IMR-90 (cell line): ENCODE data around the gene LAMC3. TPM values are rescaled to one million over a fixed set of nuclear protein-coding genes. Genes with fewer than 3 reads are reported as not detected.

ENCODE experiments used
- ATAC-seq: fragments of 200-7000 bp; cut with Tn5 transposase; 2 replicates; pipeline ENCODE4 v1.9.1; 2020; ENCODE audit warnings: low read depth, mild to moderate bottlenecking, moderate library complexity
- BruUV-seq: library from RNA; stranded (reverse); fragments of 400-500 nt; replicated peaks from 2 replicates; lab custom pipeline; 2021; lab: Mats Ljungman, UMichigan
- CTCF ChIA-PET: fragments of 300-600 bp; formaldehyde crosslinking; extraction: SDS; loops from one replicate; lab custom pipeline; 2021; ENCODE audit warnings: antibody characterized with exemption; lab: Yijun Ruan, JAX
- POLR2A ChIA-PET: fragments of 300-600 bp; sonication (Branson Sonifier 250); formaldehyde crosslinking; loops from one replicate; lab custom pipeline; 2022; ENCODE audit warnings: antibody characterized with exemption; ENCODE audit not compliant: unreplicated experiment; lab: Charles Lee
- DNase-seq: peaks from one replicate; pipeline ENCODE4 v3.0.0; 2013
- H2AFZ ChIP-seq: replicated peaks from 2 replicates; pipeline ENCODE3; 2013; ENCODE audit warnings: low read length, mild to moderate bottlenecking; ENCODE audit not compliant: poor library complexity
- H2AK5ac ChIP-seq: 2 replicates; pipeline ENCODE4 v1.6.1; 2013; ENCODE audit warnings: low read depth, low read length, inconsistent platforms
- H2AK9ac ChIP-seq: replicated peaks from 2 replicates; pipeline ENCODE3; 2013; ENCODE audit warnings: mild to moderate bottlenecking, low read depth, low read length, moderate library complexity; ENCODE audit not compliant: poor library complexity
- H2BK120ac ChIP-seq: 2 replicates; pipeline ENCODE4 v1.6.1; 2013; ENCODE audit warnings: low read depth, low read length, inconsistent platforms
- H2BK15ac ChIP-seq: 3 replicates; pipeline ENCODE4 v1.6.1; 2013; ENCODE audit warnings: low read depth, low read length, inconsistent platforms
- H2BK20ac ChIP-seq: 2 replicates; pipeline ENCODE4 v1.6.1; 2013; ENCODE audit warnings: low read depth, mild to moderate bottlenecking, inconsistent platforms, low read length, moderate library complexity
- H2BK5ac ChIP-seq: 2 replicates; pipeline ENCODE4 v1.6.1; 2013; ENCODE audit warnings: mild to moderate bottlenecking, low read depth, low read length, inconsistent platforms; ENCODE audit not compliant: poor library complexity, severe bottlenecking
- H3K14ac ChIP-seq: replicated peaks from 2 replicates; pipeline ENCODE4 v1.6.1; 2013; ENCODE audit warnings: low read depth, low read length, inconsistent platforms
- H3K18ac ChIP-seq: 2 replicates; pipeline ENCODE4 v1.6.1; 2013; ENCODE audit warnings: low read depth, low read length, control low read depth
- H3K23ac ChIP-seq: 2 replicates; pipeline ENCODE4 v1.6.1; 2013; ENCODE audit warnings: low read depth, low read length, inconsistent platforms
- H3K27ac ChIP-seq: 2 replicates; pipeline ENCODE4 v1.5.1; 2013; ENCODE audit warnings: mild to moderate bottlenecking, control low read depth, low read length; ENCODE audit not compliant: insufficient read depth
- H3K27me3 ChIP-seq: 2 replicates; pipeline ENCODE4 v1.6.1; 2013; ENCODE audit warnings: low read length; ENCODE audit not compliant: control insufficient read depth, insufficient read depth
- H3K36me3 ChIP-seq: 2 replicates; pipeline ENCODE4 v1.6.1; 2013; ENCODE audit warnings: low read length, mixed read lengths; ENCODE audit not compliant: control insufficient read depth, insufficient read depth
- H3K4ac ChIP-seq: 2 replicates; pipeline ENCODE4 v1.6.1; 2013; ENCODE audit warnings: low read depth, low read length, inconsistent platforms
- H3K4me1 ChIP-seq: 2 replicates; pipeline ENCODE4 v1.6.1; 2013; ENCODE audit warnings: low read length, mixed read lengths; ENCODE audit not compliant: control insufficient read depth, insufficient read depth
- H3K4me2 ChIP-seq: 2 replicates; pipeline ENCODE4 v1.6.1; 2013; ENCODE audit warnings: low read depth, mild to moderate bottlenecking, control low read depth, low read length, moderate library complexity
- H3K4me3 ChIP-seq: 2 replicates; pipeline ENCODE4 v1.5.1; 2013; ENCODE audit warnings: low read depth, mild to moderate bottlenecking, control low read depth, low read length, moderate library complexity; ENCODE audit not compliant: insufficient read depth
- H3K56ac ChIP-seq: 2 replicates; pipeline ENCODE4 v1.6.1; 2013; ENCODE audit warnings: low read length, inconsistent platforms; ENCODE audit not compliant: insufficient read depth; ENCODE audit errors: extremely low read depth
- H3K79me1 ChIP-seq, 2 experiments: 2 replicates each; pipeline ENCODE4 v1.6.1; 2013; ENCODE audit warnings: low read length in 2 of 2, inconsistent platforms in 1 of 2, low read depth in 1 of 2
- H3K9ac ChIP-seq: 2 replicates; pipeline ENCODE4 v1.6.1; 2013; ENCODE audit warnings: low read depth, low read length, control low read depth
- H3K9me1 ChIP-seq: 2 replicates; pipeline ENCODE4 v1.6.1; 2013; ENCODE audit warnings: low read length, inconsistent platforms; ENCODE audit not compliant: insufficient read depth
- H3K9me3 ChIP-seq: 2 replicates; pipeline ENCODE4 v1.6.1; 2013; ENCODE audit warnings: low read length; ENCODE audit not compliant: control insufficient read depth, insufficient read depth
- H4K20me1 ChIP-seq: 2 replicates; pipeline ENCODE4 v1.6.1; 2013; ENCODE audit warnings: low read length, inconsistent platforms; ENCODE audit not compliant: insufficient read depth
- H4K5ac ChIP-seq: 2 replicates; pipeline ENCODE4 v1.6.1; 2013; ENCODE audit warnings: mild to moderate bottlenecking, low read depth, low read length, control low read depth
- H4K8ac ChIP-seq, 2 experiments: 2 replicates each; pipeline ENCODE4 v1.6.1; 2013; ENCODE audit warnings: low read depth in 2 of 2, low read length in 2 of 2, control low read depth in 1 of 2, inconsistent platforms in 1 of 2
- H4K91ac ChIP-seq: 2 replicates; pipeline ENCODE4 v1.6.1; 2013; ENCODE audit warnings: low read depth, low read length, inconsistent platforms; ENCODE audit not compliant: insufficient read depth
- CEBPB ChIP-seq: IDR thresholded peaks from 2 replicates; pipeline ENCODE4 v1.6.1; 2012; ENCODE audit warnings: low read depth, low read length, improper control_type of control experiment
- CHD1 ChIP-seq: IDR thresholded peaks from 2 replicates; pipeline ENCODE4 v1.6.1; 2012; ENCODE audit warnings: low read depth, low read length, improper control_type of control experiment
- MAFK ChIP-seq: IDR thresholded peaks from 2 replicates; pipeline ENCODE4 v1.6.1; 2012; ENCODE audit warnings: low read depth, low read length, improper control_type of control experiment
- MAZ ChIP-seq: IDR thresholded peaks from 2 replicates; pipeline ENCODE4 v1.6.1; 2012; ENCODE audit warnings: low read depth, mild to moderate bottlenecking, low read length, improper control_type of control experiment, moderate library complexity, borderline replicate concordance
- MXI1 ChIP-seq: IDR thresholded peaks from 2 replicates; pipeline ENCODE4 v1.6.1; 2012; ENCODE audit warnings: low read depth, mild to moderate bottlenecking, low read length, moderate library complexity, borderline replicate concordance
- POLR2A ChIP-seq: IDR thresholded peaks from 2 replicates; pipeline ENCODE4 v1.6.1; 2012; ENCODE audit warnings: mild to moderate bottlenecking, low read depth, low read length
- RFX5 ChIP-seq: IDR thresholded peaks from 2 replicates; pipeline ENCODE4 v1.8.0; 2012; ENCODE audit warnings: low read depth, mild to moderate bottlenecking, low read length, moderate library complexity
- WGBS, 2 experiments: methylation state at CpG; one replicate each; pipeline versions ENCODE4 v1.1.5 to v1.1.7; 2013; ENCODE audit warnings: missing lambda C conversion rate in 2 of 2; ENCODE audit not compliant: insufficient read length in 1 of 2; ENCODE audit errors: extremely low coverage in 2 of 2; 5-methylcytosine and 5-hydroxymethylcytosine counted together
- dilution Hi-C: fragments of 300-500 bp; cut with HindIII; formaldehyde crosslinking; loops from one replicate; pipeline ENCODE4 v1.14.3; 2018; ENCODE audit warnings: low sequenced_read_pairs; ENCODE audit not compliant: unreplicated experiment
- in situ Hi-C: fragments of 300-500 bp; cut with MboI; formaldehyde crosslinking; loops from 3 replicates; pipeline ENCODE4 v1.14.3; 2019; ENCODE audit warnings: low sequenced_read_pairs, inconsistent platforms, mixed read lengths
- intact Hi-C: fragments of 100-400 bp; cut with micrococcal nuclease; formaldehyde crosslinking; loops from 2 replicates; pipeline ENCODE4 v1.10.0; 2022
- polyA plus RNA-seq, 3 experiments: library from polyadenylated mRNA; depleted of rRNA; stranded (reverse); fragments of >200 nt; gene quantifications; 2 replicates each; pipeline ENCODE4 v1.2.3, GENCODE V29; 2012; ENCODE audit warnings: low replicate concordance in 1 of 3
- total RNA-seq: library from RNA; depleted of rRNA; stranded (reverse); fragments of >200 nt; gene quantifications from 2 replicates; pipeline ENCODE4 v1.2.3, GENCODE V29; 2012
- TF ChIP-seq, protein P1 (sequence below): fragments of 150-350 bp; IDR thresholded peaks from 2 replicates; pipeline ENCODE4 v1.6.1; 2017; ENCODE audit warnings: mild to moderate bottlenecking, antibody characterized with exemption, low read length, low read depth
- TF ChIP-seq, protein P2 (sequence below): conservative IDR thresholded peaks from 2 replicates; pipeline ENCODE4 v1.5.1; 2012; ENCODE audit warnings: mild to moderate bottlenecking, low read depth, low read length, improper control_type of control experiment
- TF ChIP-seq, protein P3 (sequence below): fragments of 150-350 bp; IDR thresholded peaks from 2 replicates; pipeline ENCODE4 v1.6.1; 2016; ENCODE audit warnings: low read depth, mild to moderate bottlenecking, low read length, moderate library complexity, borderline replicate concordance

LAMC3 gene
- total and polyA plus RNA-seq, 2 of the 4 experiments (the other 2 are of a cell fraction) = not detected

DNA sequence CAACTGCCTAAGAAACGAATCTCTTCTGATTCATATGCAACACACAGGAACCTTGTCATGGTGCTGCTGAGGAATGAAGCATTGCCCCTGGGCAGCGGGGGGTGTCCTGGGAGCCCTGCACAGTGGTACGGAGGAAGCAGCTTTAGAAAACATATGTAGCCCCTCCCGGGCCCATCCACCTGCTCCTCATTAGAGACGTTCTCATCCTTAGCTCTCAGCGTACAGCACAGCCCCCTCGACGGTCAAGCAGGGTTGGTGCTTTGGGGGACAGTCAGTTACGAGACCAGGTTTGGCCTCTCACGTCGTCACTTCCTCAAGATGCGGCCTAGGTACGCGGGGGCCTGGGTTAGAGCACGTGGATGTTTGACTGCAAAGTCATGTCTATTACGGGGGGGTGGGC, 28.4 kb upstream of the LAMC3 start (continued):
- TF ChIP-seq, protein P1, sequence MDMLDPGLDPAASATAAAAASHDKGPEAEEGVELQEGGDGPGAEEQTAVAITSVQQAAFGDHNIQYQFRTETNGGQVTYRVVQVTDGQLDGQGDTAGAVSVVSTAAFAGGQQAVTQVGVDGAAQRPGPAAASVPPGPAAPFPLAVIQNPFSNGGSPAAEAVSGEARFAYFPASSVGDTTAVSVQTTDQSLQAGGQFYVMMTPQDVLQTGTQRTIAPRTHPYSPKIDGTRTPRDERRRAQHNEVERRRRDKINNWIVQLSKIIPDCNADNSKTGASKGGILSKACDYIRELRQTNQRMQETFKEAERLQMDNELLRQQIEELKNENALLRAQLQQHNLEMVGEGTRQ = no peak

DNA sequence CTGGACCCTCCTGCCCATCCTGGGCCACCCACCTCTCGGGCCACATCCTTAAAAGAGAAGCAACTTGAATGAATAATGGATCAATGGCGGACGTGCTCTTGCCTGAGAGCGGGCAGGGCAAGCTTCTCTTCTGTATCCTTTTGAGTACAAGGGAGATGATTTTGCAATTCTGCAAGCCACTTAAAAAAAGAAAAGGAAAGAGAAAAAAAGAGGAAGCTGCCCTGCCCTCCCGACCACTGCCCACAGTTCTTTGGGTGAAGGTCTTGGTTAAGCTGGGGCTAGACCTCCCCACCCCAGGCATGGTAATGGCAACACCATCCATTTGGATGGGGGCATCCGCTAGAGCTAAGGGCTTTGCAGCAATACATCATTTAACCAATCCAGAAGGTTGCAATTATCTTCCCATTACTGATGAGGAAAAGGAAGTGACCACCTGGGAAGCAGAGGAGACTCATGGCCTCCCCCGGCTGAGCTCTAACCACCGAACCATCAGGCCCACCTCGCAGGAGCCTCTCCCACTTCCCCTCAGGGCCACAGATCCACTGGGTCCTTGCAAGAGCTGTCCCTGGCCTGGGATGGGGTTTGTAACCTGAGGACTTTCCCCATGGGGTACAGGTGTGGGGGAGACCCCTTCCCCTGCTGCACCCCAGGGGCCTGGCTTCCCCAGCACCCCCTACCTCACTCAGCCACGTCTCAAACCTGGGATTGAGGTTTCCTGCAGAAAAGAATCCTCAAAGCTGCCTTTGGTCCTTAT, 27.8 kb upstream of the LAMC3 start:
- intact Hi-C loops = no loop called here
- no peak overlapping the region for H2BK20ac ChIP-seq
- dilution Hi-C loops = no loop called here
- H3K14ac ChIP-seq = no peak overlapping the region
- no peak overlapping the region for H3K4me3 ChIP-seq
- no peaks in the 10 kb centered on the region for H3K36me3 ChIP-seq
- DNase-seq (no peak), ATAC-seq (no peak)
- no peaks in the 10 kb centered on the region for H3K9me3 ChIP-seq
- H2AK5ac ChIP-seq = no peak overlapping the region
- H3K9me1 ChIP-seq = no peaks in the 10 kb centered on the region
- no peak overlapping the region for H3K4me2 ChIP-seq
- no peak overlapping the region for H3K23ac ChIP-seq
- no peaks in the 10 kb centered on the region for H3K79me1 ChIP-seq
- H3K18ac ChIP-seq = no peak overlapping the region
- in situ Hi-C loops = no loop called here
- H2AK9ac ChIP-seq = no peak overlapping the region
- no peak overlapping the region for H2BK15ac ChIP-seq
- TF ChIP-seq MAZ (no peak), POLR2A (no peak), MAFK (no peak), CEBPB (no peak), MXI1 (no peak), RFX5 (no peak), CHD1 (no peak)
- TF ChIP-seq, protein P1 = no peak
- TF ChIP-seq, protein P2, sequence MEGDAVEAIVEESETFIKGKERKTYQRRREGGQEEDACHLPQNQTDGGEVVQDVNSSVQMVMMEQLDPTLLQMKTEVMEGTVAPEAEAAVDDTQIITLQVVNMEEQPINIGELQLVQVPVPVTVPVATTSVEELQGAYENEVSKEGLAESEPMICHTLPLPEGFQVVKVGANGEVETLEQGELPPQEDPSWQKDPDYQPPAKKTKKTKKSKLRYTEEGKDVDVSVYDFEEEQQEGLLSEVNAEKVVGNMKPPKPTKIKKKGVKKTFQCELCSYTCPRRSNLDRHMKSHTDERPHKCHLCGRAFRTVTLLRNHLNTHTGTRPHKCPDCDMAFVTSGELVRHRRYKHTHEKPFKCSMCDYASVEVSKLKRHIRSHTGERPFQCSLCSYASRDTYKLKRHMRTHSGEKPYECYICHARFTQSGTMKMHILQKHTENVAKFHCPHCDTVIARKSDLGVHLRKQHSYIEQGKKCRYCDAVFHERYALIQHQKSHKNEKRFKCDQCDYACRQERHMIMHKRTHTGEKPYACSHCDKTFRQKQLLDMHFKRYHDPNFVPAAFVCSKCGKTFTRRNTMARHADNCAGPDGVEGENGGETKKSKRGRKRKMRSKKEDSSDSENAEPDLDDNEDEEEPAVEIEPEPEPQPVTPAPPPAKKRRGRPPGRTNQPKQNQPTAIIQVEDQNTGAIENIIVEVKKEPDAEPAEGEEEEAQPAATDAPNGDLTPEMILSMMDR = no peak
- TF ChIP-seq, protein P3, sequence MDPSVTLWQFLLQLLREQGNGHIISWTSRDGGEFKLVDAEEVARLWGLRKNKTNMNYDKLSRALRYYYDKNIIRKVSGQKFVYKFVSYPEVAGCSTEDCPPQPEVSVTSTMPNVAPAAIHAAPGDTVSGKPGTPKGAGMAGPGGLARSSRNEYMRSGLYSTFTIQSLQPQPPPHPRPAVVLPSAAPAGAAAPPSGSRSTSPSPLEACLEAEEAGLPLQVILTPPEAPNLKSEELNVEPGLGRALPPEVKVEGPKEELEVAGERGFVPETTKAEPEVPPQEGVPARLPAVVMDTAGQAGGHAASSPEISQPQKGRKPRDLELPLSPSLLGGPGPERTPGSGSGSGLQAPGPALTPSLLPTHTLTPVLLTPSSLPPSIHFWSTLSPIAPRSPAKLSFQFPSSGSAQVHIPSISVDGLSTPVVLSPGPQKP = no peak
- no peak overlapping the region for H3K56ac ChIP-seq
- H2BK5ac ChIP-seq = no peak overlapping the region
- CTCF ChIA-PET = no interaction called here
- no peak overlapping the region for H3K4ac ChIP-seq
- no peak overlapping the region for H3K9ac ChIP-seq
- H4K5ac ChIP-seq = no peak overlapping the region
- POLR2A ChIA-PET = no interaction called here
- no peak overlapping the region for H4K91ac ChIP-seq
- BruUV-seq = no TSS peak
- no peaks in the 10 kb centered on the region for H4K20me1 ChIP-seq
- H3K4me1 ChIP-seq = no peaks in the 10 kb centered on the region
- H4K8ac ChIP-seq = no peak overlapping the region
- no peak overlapping the region for H2BK120ac ChIP-seq
- H3K27ac ChIP-seq = no peak overlapping the region
- no CpG with 5 or more reads among the region's 10 CpGs for WGBS, 2 experiments
- H2AFZ ChIP-seq = no peak overlapping the region
- peaks cover 50% of the 10 kb centered on the region for H3K27me3 ChIP-seq
